HuH-7.5 (cell line): ENCODE data around the gene ENPP1.

Experiments used
- DNase-seq: peaks from one replicate; pipeline ENCODE4 v3.0.0; 2011; ENCODE audit warnings: low spot score

ENPP1 gene

GRCh38 chr6:131807644-131808459 is at the start of gene ENPP1:
Gene ENPP1, plus strand, starts transcription at chr6:131808020. Its CDS starts 16 bp downstream, at chr6:131808036.
- DNase-seq: peak; percentile 63

DNA sequence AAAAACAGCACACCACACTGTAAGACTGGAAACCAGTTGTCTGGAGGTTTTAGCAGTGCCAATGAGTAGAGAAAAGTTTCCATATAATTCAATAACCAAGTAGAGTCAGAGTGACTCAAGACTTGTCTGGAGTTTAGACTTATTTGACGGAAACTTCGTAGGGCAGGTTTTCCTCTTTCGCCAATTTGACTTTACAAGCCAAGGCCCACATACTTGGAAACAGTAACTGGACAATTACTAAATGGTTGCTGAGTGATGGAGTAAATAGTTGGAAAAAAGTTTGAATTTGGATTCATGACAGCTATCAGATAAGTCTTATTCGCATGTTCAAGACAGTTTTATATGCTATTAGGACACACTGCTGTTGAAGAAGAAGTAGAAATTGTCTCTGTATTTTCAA is 48.9 kb upstream of the ENPP1 start:
- no peak for DNase-seq

DNA sequence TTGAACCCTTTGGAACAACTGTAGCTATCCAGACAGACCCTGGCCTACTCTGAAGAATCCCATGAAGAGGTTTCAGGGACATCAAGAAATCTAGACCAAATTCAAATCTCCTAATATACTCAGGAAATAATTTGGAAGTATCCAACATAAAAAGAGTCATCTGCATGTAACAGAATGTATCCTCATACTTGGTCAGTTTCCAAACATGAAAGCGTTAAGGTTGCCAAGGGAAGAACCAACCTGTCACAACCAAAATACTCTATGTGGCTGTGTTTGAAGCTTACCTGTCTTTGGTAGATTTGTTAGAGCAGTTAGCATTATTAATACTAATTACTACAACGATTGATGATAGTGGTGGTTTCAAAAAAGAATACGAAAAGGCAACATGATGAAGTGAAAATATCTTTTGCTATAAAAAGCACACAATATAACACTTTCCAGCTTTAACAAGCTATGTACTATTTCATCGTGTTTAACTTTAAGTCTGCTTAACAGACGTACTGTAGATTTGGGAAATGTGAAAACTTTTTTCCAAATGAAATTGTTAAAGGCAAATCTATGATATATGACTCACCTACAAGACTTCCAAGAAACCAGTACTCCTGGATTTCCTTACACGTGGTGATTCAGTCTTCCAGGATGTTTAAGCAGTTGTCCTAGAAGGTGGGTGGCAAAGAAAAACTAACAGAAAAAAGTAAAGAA is 46.6 kb upstream of the ENPP1 start:
- DNase-seq: no peak

GRCh38 chr6:131761762-131762067 is 46.1 kb upstream of the ENPP1 start:
- no peak for DNase-seq

- DNase-seq: no peak
Observed at GRCh38 chr6:131762984-131763383, 44.8 kb upstream of the ENPP1 start.

DNA sequence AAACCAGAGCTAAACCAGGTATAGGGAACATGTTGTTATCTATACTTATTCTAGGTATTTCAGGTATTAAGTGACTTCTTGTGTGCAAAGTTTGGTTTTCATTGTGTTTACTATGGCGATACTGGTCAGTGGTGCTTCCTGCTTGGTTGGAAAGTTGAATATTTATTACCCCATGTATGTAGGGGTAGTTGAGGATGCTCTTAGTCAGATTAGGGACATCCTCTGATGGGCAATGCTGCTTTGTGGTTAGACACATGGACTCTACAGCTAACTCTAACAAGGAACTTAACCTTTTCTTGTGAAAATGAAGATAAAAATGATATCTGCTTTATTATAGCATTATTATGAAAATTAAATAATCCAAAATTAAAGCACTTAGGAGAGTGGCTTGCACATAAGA is 44.1 kb upstream of the ENPP1 start:
- DNase-seq: no peak

DNA sequence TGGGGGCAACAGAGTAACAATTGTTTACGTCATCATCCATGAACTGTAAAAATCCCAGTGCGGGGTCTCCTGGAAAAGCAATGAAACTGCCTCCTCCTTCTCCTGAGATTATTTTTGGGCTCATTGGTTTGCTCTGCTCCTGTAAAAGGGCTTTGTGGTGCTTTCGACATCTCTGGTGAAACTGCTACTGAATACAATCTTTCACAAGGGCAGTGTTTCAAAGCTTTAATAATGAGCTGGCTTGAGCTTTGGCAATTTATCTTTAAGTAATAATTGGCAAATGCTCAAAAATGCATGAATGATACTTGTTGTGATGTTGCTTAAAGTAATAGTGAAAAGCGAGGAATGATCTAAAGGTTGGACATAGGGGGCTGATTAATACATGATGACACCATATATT is 43.5 kb upstream of the ENPP1 start:
- DNase-seq: no peak

DNA sequence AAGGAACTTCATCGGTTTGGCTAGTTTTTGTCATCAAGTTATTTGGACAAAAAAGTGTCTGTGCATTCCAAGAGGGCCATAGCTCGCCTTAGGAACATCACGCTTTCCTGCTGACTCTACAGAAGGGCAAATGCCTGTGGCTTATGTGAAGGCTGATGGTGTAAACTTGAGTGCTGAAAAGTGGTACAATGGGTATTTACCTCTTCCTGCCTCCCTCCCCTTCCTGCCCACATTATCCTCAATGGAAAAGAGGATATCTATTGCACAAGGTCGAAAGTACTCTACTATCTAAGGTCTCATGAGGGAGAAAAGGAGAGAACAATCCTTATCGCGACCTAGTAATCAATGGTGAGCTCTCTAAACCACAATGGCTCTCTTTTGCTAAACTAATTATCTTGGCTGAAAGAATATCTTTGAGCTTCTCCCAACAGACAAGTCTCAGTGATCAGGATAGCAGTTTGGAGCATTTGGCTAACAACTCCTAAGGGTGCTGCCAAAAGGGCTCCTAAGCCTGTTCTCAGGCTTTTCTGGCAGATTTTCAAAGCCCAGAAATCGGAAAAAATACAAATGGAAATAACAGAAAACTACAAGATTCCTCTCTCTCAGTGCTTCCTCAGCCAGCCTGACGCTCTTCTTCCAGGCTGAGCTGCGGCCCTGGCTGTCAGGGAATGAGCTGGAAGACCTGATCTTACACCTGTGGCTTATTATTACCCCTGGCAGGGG is 42.6 kb upstream of the ENPP1 start:
- DNase-seq: no peak

GRCh38 chr6:131765804-131766135 is 42.0 kb upstream of the ENPP1 start:
- DNase-seq: no peak

- no peak for DNase-seq
Observed at GRCh38 chr6:131766631-131767030, 41.2 kb upstream of the ENPP1 start.

- DNase-seq: no peak
Observed at GRCh38 chr6:131768964-131769363, 38.9 kb upstream of the ENPP1 start.

DNA sequence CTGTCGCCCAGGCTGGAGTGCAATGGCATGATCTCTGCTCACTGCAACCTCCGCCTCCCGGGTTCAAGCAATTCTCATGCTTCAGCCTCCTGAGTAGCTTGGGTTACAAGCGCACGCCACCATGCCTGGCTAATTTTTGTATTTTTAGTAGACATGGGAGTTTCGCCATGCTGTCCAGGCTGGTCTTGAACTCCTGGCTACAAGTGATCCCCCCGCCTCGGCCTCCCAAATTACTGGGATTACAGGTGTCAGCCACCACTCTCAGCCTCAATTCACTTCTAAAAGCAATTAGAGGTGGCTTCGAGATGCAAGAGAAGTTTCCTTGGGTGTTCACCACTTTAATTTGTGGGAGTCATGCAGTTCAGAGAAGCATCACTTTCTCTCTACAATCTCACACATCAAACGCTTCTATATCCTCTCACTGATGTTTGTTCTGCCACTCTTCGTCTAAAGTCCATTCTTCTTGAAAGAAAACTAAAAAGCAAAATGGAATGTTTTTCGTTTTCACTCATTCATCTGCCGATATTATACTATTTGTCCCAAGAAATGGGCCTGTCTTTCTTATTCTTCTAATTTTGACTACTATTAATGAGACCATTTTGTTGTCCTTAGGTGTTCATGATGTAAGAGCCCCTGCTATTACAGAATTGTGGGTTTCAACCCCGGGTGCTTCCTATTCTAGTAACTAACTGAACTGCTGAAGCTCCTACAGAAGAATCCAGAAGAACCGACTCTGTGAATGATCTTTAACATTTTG is 38.3 kb upstream of the ENPP1 start:
- no peak for DNase-seq

DNA sequence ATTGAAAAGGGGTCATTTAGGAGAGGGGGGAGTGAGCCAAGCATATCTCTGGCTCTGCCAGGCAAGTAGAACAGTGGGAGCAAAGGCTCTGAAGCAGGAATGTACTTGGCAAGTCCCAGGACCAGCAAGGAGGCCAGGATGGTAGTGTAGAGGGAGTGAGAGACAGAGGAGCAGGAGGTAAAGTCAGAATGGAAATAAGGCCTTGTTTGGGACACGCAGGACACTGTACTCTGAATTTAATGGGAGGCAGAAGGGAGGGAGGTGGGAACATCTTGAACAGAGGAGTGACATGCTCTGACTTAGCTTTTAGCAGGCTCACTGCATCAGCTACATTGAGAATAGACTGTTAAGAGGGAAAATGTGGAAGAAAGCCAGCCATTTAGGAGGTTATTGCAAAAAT is 37.0 kb upstream of the ENPP1 start:
- DNase-seq: no peak

- DNase-seq: no peak
Observed at GRCh38 chr6:131773284-131773950, 34.4 kb upstream of the ENPP1 start.

GRCh38 chr6:131775886-131776285 is 31.9 kb upstream of the ENPP1 start:
- no peak for DNase-seq

GRCh38 chr6:131776985-131777384 is 30.8 kb upstream of the ENPP1 start:
- DNase-seq: no peak

GRCh38 chr6:131778169-131778568 is 29.7 kb upstream of the ENPP1 start:
- DNase-seq: no peak

- no peak for DNase-seq
Observed at GRCh38 chr6:131779304-131779703, 28.5 kb upstream of the ENPP1 start.

DNA sequence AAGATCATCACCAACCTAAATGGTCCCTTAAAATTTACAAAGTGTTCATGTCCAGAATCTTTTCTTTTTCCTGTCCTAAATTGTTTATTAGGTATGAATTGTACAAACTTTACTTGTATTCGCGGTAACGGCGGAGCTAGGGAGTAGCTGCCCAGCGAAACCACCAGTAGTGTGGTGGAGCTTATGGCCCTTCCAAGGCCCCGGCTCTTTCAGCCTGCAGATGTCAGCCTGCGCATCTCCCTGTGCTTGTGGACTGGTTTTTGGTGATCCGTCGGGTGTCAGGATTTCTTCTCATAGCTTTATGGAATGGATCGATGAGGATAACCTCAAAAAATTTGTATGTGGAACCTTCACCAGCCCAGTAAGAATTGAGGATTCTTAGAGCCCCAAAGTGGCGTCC is 27.2 kb upstream of the ENPP1 start:
- no peak for DNase-seq

DNA sequence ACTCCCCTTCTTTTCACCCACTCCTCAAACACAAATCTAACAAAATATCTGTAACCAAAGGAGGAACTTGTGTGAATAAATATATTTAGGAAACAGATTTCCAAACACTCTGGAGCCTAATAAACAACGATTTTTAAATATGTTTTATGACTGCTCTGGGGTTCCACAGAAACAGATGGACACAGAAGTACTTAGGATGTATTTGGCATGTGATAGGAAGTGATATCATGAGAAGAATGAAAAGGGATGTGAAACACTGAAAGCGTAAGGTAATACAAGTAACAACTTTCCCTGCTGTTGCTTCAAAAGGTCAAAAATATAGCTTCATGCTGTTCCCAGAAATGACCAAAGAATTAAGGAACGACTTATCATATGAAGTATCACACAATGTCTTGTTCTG is 26.1 kb upstream of the ENPP1 start:
- no peak for DNase-seq

- no peak for DNase-seq
Observed at GRCh38 chr6:131782764-131783163, 25.1 kb upstream of the ENPP1 start.

GRCh38 chr6:131784561-131784960 is 23.3 kb upstream of the ENPP1 start:
- no peak for DNase-seq
